Esophagus muscularis mucosa (tissue), 3 donors: ENCODE measurements around the gene LRWD1.

ENCODE experiments used
- CTCF ChIP-seq, 3 experiments: fragments of 200-600 bp in 2 of 3; fragments of 450-650 bp in 1 of 3; sonication (generic) in 2 of 3; IDR thresholded peaks; one replicate each; pipeline ENCODE4 v1.5.1; 2017 to 2019; ENCODE audit warnings: antibody characterized with exemption in 3 of 3, mild to moderate bottlenecking in 2 of 3, moderate library complexity in 1 of 3
- EP300 ChIP-seq: sonication (generic); formaldehyde crosslinking; IDR thresholded peaks from one replicate; pipeline ENCODE4 v1.6.1; 2017; ENCODE audit warnings: antibody characterized with exemption

- TF ChIP-seq EP300 (no peak), CTCF (IDR thresholded peaks at IDR 0.05) (no peak)
These were observed 4.7 kb downstream of the LRWD1 start for GRCh38 chr7:102469351-102469971.
